ENCODE data around the gene ASTL.

Gene ASTL

GRCh38 chr2:96113367-96113677, 25.0 kb downstream of the ASTL start:
- Histone ChIP-seq H3K4me1 (ENCODE audit: insufficient read depth, insufficient read length) (peaks cover 39% of the 10 kb centered on the region), H3K27me3 (ENCODE audit: insufficient read depth, insufficient read length) (peaks cover 28% of the 10 kb centered on the region), H3K4me3 (ENCODE audit: insufficient read length, low read depth) (no peak overlapping the region), H3K36me3 (ENCODE audit: insufficient read depth, insufficient read length, low read length) (no peaks in the 10 kb centered on the region), H3K9me3 (ENCODE audit: insufficient read depth, low read length) (no peaks in the 10 kb centered on the region; the same call in 1 of the 2 replicates), H3K9ac (ENCODE audit: insufficient read length, low read depth) (no peak overlapping the region)
- no peak for DNase-seq (ENCODE audit: low read depth, low spot score)
- no peak for TF ChIP-seq YY1 (IDR thresholded peaks at IDR 0.05; ENCODE audit: insufficient read depth, insufficient read length)
- TF ChIP-seq SUZ12 (IDR thresholded peaks at IDR 0.05; ENCODE audit: extremely low read depth, insufficient read depth, insufficient read length), result no peak
- no peak for TF ChIP-seq ZNF274 (IDR thresholded peaks at IDR 0.05; ENCODE audit: low read depth, low read length)

GRCh38 chr2:96112501-96113366, 25.6 kb downstream of the ASTL start:
- TF ChIP-seq YY1 (IDR thresholded peaks at IDR 0.05; ENCODE audit: insufficient read depth, insufficient read length) (no peak), ZNF274 (IDR thresholded peaks at IDR 0.05; ENCODE audit: low read depth, low read length) (no peak), SUZ12 (IDR thresholded peaks at IDR 0.05; ENCODE audit: extremely low read depth, insufficient read depth, insufficient read length) (no peak)
- Histone ChIP-seq H3K9me3 (ENCODE audit: insufficient read depth, low read length) (no peaks in the 10 kb centered on the region; the same call in 1 of the 2 replicates), H3K27me3 (ENCODE audit: insufficient read depth, insufficient read length) (peaks cover 22% of the 10 kb centered on the region), H3K4me3 (ENCODE audit: insufficient read length, low read depth) (no peak overlapping the region), H3K36me3 (ENCODE audit: insufficient read depth, insufficient read length, low read length) (no peaks in the 10 kb centered on the region), H3K9ac (ENCODE audit: insufficient read length, low read depth) (no peak overlapping the region), H3K4me1 (ENCODE audit: insufficient read depth, insufficient read length) (peaks cover 42% of the 10 kb centered on the region)
- no peak for DNase-seq (ENCODE audit: low read depth, low spot score)

- DNase-seq (ENCODE audit: low read depth, low spot score), result no peak
- H3K36me3 ChIP-seq (ENCODE audit: insufficient read depth, insufficient read length, low read length), result no peaks in the 10 kb centered on the region
- no peak overlapping the region for H3K9ac ChIP-seq (ENCODE audit: insufficient read length, low read depth)
- H3K9me3 ChIP-seq (ENCODE audit: insufficient read depth, low read length), result no peaks in the 10 kb centered on the region; the same call in 1 of the 2 replicates
- TF ChIP-seq ZNF274 (IDR thresholded peaks at IDR 0.05; ENCODE audit: low read depth, low read length) (no peak), SUZ12 (IDR thresholded peaks at IDR 0.05; ENCODE audit: extremely low read depth, insufficient read depth, insufficient read length) (no peak), YY1 (IDR thresholded peaks at IDR 0.05; ENCODE audit: insufficient read depth, insufficient read length) (no peak)
- no peak overlapping the region for H3K4me3 ChIP-seq (ENCODE audit: insufficient read length, low read depth)
- H3K27me3 ChIP-seq (ENCODE audit: insufficient read depth, insufficient read length), result peaks cover 15% of the 10 kb centered on the region
- peaks cover 37% of the 10 kb centered on the region for H3K4me1 ChIP-seq (ENCODE audit: insufficient read depth, insufficient read length)
Observed at GRCh38 chr2:96111823-96112500, 26.3 kb downstream of the ASTL start.

GRCh38 chr2:96111257-96111640, 27.1 kb downstream of the ASTL start:
- Histone ChIP-seq H3K36me3 (ENCODE audit: insufficient read depth, insufficient read length, low read length) (no peaks in the 10 kb centered on the region), H3K9ac (ENCODE audit: insufficient read length, low read depth) (no peak overlapping the region), H3K4me1 (ENCODE audit: insufficient read depth, insufficient read length) (peaks cover 37% of the 10 kb centered on the region), H3K27me3 (ENCODE audit: insufficient read depth, insufficient read length) (peaks cover 14% of the 10 kb centered on the region), H3K4me3 (ENCODE audit: insufficient read length, low read depth) (no peak overlapping the region), H3K9me3 (ENCODE audit: insufficient read depth, low read length) (no peaks in the 10 kb centered on the region; the same call in 1 of the 2 replicates)
- TF ChIP-seq YY1 (IDR thresholded peaks at IDR 0.05; ENCODE audit: insufficient read depth, insufficient read length), result no peak
- TF ChIP-seq ZNF274 (IDR thresholded peaks at IDR 0.05; ENCODE audit: low read depth, low read length), result no peak
- no peak for TF ChIP-seq SUZ12 (IDR thresholded peaks at IDR 0.05; ENCODE audit: extremely low read depth, insufficient read depth, insufficient read length)
- no peak for DNase-seq (ENCODE audit: low read depth, low spot score)

GRCh38 chr2:96110621-96111256, 27.6 kb downstream of the ASTL start:
- TF ChIP-seq ZNF274 (IDR thresholded peaks at IDR 0.05; ENCODE audit: low read depth, low read length) (no peak), YY1 (IDR thresholded peaks at IDR 0.05; ENCODE audit: insufficient read depth, insufficient read length) (no peak), SUZ12 (IDR thresholded peaks at IDR 0.05; ENCODE audit: extremely low read depth, insufficient read depth, insufficient read length) (no peak)
- peaks cover 9% of the 10 kb centered on the region for H3K27me3 ChIP-seq (ENCODE audit: insufficient read depth, insufficient read length)
- H3K4me3 ChIP-seq (ENCODE audit: insufficient read length, low read depth), result no peak overlapping the region
- no peaks in the 10 kb centered on the region for H3K36me3 ChIP-seq (ENCODE audit: insufficient read depth, insufficient read length, low read length)
- peaks cover 33% of the 10 kb centered on the region for H3K4me1 ChIP-seq (ENCODE audit: insufficient read depth, insufficient read length)
- DNase-seq (ENCODE audit: low read depth, low spot score), result no peak
- H3K9me3 ChIP-seq (ENCODE audit: insufficient read depth, low read length), result peaks cover 4% of the 10 kb centered on the region; the same call in 1 of the 2 replicates
- H3K9ac ChIP-seq (ENCODE audit: insufficient read length, low read depth), result no peak overlapping the region

- TF ChIP-seq ZNF274 (IDR thresholded peaks at IDR 0.05; ENCODE audit: low read depth, low read length) (no peak), SUZ12 (IDR thresholded peaks at IDR 0.05; ENCODE audit: extremely low read depth, insufficient read depth, insufficient read length) (no peak), YY1 (IDR thresholded peaks at IDR 0.05; ENCODE audit: insufficient read depth, insufficient read length) (no peak)
- no peak for DNase-seq (ENCODE audit: low read depth, low spot score)
- Histone ChIP-seq H3K9ac (ENCODE audit: insufficient read length, low read depth) (no peak overlapping the region), H3K9me3 (ENCODE audit: insufficient read depth, low read length) (peaks cover 11% of the 10 kb centered on the region; the same call in 1 of the 2 replicates), H3K4me3 (ENCODE audit: insufficient read length, low read depth) (no peak overlapping the region), H3K27me3 (ENCODE audit: insufficient read depth, insufficient read length) (peaks cover 2% of the 10 kb centered on the region), H3K36me3 (ENCODE audit: insufficient read depth, insufficient read length, low read length) (no peaks in the 10 kb centered on the region), H3K4me1 (ENCODE audit: insufficient read depth, insufficient read length) (peaks cover 28% of the 10 kb centered on the region)
Observed at GRCh38 chr2:96109931-96110511, 28.3 kb downstream of the ASTL start.

Measured in NT2/D1 (cell line).